Mucosa of rectum (tissue), 2 donors: ENCODE data around the gene TGM2.

ENCODE experiments used
- H3K27ac ChIP-seq, 2 donors: one replicate each; pipeline ENCODE4 v1.7.0; 2013; ENCODE audit warnings: inconsistent platforms in 2 of 2, low read depth in 2 of 2, low read length in 2 of 2
- H3K27me3 ChIP-seq, 2 donors: one replicate each; pipeline ENCODE4 v1.7.0; 2013; ENCODE audit warnings: low read length in 2 of 2; ENCODE audit not compliant: control insufficient read depth in 2 of 2, insufficient read depth in 2 of 2
- H3K36me3 ChIP-seq, 2 donors: one replicate each; pipeline ENCODE4 v1.7.0; 2013; ENCODE audit warnings: low read length in 2 of 2; ENCODE audit not compliant: control insufficient read depth in 2 of 2, insufficient read depth in 2 of 2
- H3K4me1 ChIP-seq, 2 donors: one replicate each; pipeline ENCODE4 v1.7.0; 2013; ENCODE audit warnings: low read length in 2 of 2, mild to moderate bottlenecking in 1 of 2; ENCODE audit not compliant: control insufficient read depth in 2 of 2, insufficient read depth in 2 of 2
- H3K4me3 ChIP-seq, 2 donors: one replicate each; pipeline ENCODE4 v1.7.0; 2013; ENCODE audit warnings: low read length in 2 of 2
- H3K9ac ChIP-seq, 2 donors: one replicate each; pipeline ENCODE4 v1.7.0; 2013; ENCODE audit warnings: low read length in 2 of 2, low read depth in 1 of 2, mild to moderate bottlenecking in 1 of 2
- H3K9me3 ChIP-seq, 2 donors: one replicate each; pipeline ENCODE4 v1.7.0; 2013; ENCODE audit warnings: low read length in 2 of 2; ENCODE audit not compliant: control insufficient read depth in 2 of 2
- donor health status: healthy.
- donor health status: Normal muscosa, but diverticular disease.

Gene TGM2

DNA sequence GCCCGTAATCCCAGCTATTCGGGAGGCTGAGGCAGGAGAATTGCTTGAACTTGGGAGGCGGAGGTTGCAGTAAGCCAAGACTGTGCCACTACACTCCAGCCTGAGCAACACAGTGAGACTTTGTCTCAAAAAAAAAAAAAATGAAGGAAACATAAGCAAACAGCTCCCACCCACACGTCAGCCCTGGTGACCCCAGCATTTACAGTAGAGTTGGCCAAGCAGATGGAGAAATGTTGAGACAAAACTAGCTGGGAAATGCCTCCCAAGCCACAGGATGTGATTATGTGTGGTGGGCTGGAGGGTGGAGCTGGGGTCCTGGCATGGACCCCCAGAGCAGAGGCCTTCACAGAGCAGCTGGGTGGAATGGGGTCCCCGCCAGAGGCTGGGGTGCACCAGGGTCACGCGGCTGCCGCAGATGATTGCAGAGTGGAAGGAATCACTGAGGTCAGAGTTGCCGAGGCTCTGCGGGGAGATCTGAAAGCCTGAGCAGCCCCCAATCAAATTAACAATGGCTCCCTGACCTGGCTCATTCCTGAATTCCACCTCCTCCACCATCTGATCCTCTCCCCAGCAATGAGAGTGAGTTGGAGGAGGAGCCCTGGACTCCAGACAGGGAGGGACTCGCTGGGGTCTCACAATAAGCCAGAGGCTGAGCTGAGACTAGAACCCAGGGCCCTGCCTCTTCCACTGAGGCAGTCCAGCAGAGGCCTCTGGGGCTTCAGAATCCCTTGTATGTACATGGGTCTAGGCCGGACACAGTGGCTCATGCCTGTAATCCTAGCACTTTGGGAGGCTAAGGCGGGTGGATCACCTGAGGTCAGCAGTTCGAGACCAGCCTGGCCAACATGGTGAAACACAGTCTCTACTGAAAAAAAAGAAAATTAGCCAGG is 34.7 kb upstream of the TGM2 start:
- Histone ChIP-seq H3K9me3 (no peaks in the 10 kb centered on the region), H3K27me3 (no peaks in the 10 kb centered on the region), H3K9ac (no peak overlapping the region), H3K27ac (no peak overlapping the region), H3K4me3 (no peak overlapping the region), H3K4me1 (no peaks in the 10 kb centered on the region), H3K36me3 (no peaks in the 10 kb centered on the region)

DNA sequence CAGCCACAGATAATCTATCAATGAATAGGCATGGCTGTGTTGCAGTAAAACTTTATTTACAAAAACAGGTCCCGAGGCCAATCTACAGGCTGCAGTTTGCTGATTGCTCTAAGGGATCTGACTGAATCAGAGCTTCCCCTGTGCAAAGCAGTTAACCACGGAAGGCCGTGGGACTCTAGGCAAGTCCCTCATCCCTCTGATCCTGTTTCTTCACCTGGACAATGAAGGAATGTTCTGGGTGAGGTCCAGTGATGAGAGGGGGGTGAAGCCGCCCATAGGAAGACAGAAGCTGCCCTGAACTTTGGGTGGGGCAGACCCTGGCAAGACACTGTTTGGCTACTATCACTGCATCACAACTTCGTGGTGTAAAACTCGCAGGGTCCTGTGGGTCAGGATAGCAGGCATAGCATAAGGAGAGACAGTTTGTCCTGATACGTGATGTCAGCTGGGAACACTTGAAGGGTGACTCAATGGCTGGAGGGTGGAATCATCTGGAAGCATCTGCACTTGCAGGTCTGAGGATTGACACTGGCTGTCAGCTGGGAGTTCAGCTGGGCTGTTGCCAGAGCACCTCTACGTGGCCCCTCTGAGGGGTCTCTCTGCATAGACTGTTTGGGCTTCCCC is 33.3 kb upstream of the TGM2 start:
- Histone ChIP-seq H3K4me3 (no peak overlapping the region), H3K27me3 (no peaks in the 10 kb centered on the region), H3K36me3 (no peaks in the 10 kb centered on the region), H3K4me1 (no peaks in the 10 kb centered on the region), H3K9ac (no peak overlapping the region), H3K27ac (no peak overlapping the region), H3K9me3 (no peaks in the 10 kb centered on the region)

DNA sequence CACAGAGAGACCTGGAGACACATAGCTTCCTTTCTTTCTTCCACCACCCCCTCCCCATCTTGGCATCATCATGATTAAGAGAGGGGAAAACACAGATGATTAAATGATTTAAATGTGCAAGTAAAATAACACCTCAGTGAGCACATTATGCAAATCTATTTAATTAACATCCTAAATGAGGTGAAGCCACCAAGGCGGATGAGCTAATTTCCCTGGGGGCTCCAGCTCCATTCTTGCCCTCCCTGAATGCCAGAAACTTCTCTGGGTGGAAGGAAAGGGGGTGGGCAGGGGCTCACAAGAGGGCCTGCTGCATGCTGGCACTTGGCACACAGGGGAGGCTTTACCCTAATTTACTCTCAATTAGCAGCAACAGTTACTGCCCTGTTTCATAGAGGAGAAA is 32.5 kb upstream of the TGM2 start:
- H3K4me3 ChIP-seq, result no peak overlapping the region
- H3K27me3 ChIP-seq, result no peaks in the 10 kb centered on the region
- H3K27ac ChIP-seq, result no peak overlapping the region
- no peak overlapping the region for H3K9ac ChIP-seq
- H3K36me3 ChIP-seq, result no peaks in the 10 kb centered on the region
- H3K9me3 ChIP-seq, result no peaks in the 10 kb centered on the region
- no peaks in the 10 kb centered on the region for H3K4me1 ChIP-seq

DNA sequence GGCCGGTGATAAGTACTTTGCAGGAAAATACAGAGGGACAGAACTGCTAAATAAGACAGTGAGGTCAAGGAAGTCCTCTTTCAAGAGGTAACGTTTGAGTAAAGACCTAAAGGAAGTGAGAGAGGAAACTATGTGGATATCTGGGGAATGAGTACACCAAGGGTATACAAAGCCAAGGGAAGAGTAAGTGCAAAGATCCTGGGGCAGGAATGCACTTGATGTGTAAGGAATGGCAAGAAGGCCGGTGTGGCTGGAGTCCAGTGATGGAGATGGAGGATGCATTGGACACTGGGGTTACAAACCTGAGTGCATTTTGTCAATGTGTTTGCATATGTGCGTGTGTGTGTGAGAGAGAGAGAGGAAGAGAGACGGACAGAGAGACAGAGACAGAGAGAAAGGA is 32.1 kb upstream of the TGM2 start:
- Histone ChIP-seq H3K9me3 (no peaks in the 10 kb centered on the region), H3K4me3 (no peak overlapping the region), H3K36me3 (no peaks in the 10 kb centered on the region), H3K9ac (no peak overlapping the region), H3K27me3 (no peaks in the 10 kb centered on the region), H3K27ac (no peak overlapping the region), H3K4me1 (no peaks in the 10 kb centered on the region)

DNA sequence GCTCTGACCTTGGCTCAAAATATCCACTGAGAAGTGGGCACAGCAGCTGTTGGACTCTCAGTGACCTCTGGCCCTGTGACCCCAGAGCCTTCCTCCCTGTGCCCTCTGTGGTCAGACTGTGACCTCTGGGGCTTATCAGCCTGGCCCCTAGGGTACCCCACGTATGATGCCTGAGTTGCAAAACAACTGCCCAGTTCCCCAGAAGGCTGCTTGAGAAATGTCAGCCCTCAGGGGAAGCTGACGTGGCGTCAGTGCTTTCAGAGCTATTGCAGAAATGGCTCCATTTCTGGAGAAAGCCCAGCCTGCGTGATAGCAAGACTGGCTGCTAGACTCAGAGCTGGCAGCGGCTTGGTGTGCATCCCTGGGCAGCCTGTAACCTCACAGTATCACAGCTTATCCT is 31.5 kb upstream of the TGM2 start:
- H3K4me3 ChIP-seq, result no peak overlapping the region
- peak overlapping the region in 1 of 2 donors; percentile 20 for H3K27ac ChIP-seq
- no peaks in the 10 kb centered on the region for H3K27me3 ChIP-seq
- no peaks in the 10 kb centered on the region for H3K4me1 ChIP-seq
- no peaks in the 10 kb centered on the region for H3K9me3 ChIP-seq
- H3K36me3 ChIP-seq, result no peaks in the 10 kb centered on the region
- no peak overlapping the region for H3K9ac ChIP-seq

DNA sequence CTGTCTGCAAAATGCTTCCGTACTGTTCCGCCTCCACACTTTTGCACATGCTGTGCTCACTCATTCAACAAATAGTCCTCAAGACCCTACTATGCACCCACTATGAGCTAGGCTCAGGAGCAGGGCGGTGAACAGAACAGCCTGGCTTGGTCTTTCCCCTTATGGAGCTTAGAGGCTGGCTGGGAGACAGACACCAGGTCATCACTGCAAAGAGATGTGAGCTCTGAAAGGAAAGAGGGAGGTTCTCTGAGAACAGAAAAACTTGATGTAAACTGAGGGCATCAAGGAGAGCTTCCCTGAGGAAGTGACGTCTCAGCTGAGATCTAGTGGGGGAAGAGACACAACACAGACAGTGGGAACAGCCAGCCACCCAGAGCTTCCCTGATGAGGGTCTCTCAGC is 31.0 kb upstream of the TGM2 start:
- Histone ChIP-seq H3K27me3 (no peaks in the 10 kb centered on the region), H3K36me3 (no peaks in the 10 kb centered on the region), H3K27ac (peak overlapping the region in 1 of 2 donors; percentile 20), H3K4me3 (no peak overlapping the region), H3K9me3 (no peaks in the 10 kb centered on the region), H3K4me1 (no peaks in the 10 kb centered on the region), H3K9ac (no peak overlapping the region)

DNA sequence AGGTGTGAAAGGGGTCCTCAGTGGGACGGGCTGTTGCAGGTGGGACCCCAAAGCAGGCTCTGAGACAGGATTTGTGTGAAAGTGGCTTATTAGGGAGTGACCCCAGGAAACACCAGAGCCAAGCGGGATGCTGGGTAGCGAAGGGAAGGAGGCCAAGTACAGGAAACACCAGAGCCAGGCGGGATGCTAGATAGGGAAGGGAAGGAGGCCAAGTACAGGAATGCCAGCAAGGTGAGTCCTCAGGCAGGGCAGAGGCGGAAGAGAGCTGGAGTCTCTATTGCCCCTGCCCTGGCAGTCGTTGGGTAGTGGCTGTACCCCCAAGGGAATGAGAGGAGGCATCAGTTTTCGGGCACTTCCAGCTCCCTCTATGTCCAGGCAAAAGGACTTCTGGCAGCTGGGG is 30.5 kb upstream of the TGM2 start:
- H3K4me1 ChIP-seq, result no peaks in the 10 kb centered on the region
- no peaks in the 10 kb centered on the region for H3K9me3 ChIP-seq
- H3K27me3 ChIP-seq, result no peaks in the 10 kb centered on the region
- no peaks in the 10 kb centered on the region for H3K36me3 ChIP-seq
- H3K27ac ChIP-seq, result no peak overlapping the region
- H3K4me3 ChIP-seq, result no peak overlapping the region
- H3K9ac ChIP-seq, result no peak overlapping the region

DNA sequence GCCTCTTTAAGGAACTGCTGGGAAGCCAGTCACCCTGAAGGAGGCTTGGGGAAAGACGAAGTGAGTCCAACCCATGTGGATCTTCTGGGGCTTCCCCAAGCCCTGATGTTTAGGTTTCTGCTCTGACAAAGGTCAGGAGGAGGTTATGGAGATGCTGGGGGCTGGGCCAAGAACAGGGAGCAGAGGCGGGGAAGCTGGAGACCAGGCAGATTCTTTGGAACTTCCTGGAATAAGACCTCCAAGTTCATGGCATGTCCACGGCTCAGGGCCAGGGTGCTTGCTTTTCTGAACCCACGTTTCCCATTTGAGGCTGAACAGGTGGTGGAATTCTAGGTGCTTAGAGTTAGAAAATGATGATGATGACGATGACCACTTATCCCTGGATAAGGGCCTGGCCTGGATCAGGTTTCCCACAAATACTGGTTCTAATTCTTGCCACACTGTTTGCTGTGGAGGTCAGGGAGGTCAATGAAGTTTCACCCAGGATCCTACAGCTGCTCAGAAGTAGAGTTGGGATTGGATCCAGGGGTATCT is 30.0 kb upstream of the TGM2 start:
- Histone ChIP-seq H3K27ac (no peak overlapping the region), H3K9ac (no peak overlapping the region), H3K27me3 (no peaks in the 10 kb centered on the region), H3K36me3 (no peaks in the 10 kb centered on the region), H3K4me3 (no peak overlapping the region), H3K4me1 (no peaks in the 10 kb centered on the region), H3K9me3 (no peaks in the 10 kb centered on the region)

DNA sequence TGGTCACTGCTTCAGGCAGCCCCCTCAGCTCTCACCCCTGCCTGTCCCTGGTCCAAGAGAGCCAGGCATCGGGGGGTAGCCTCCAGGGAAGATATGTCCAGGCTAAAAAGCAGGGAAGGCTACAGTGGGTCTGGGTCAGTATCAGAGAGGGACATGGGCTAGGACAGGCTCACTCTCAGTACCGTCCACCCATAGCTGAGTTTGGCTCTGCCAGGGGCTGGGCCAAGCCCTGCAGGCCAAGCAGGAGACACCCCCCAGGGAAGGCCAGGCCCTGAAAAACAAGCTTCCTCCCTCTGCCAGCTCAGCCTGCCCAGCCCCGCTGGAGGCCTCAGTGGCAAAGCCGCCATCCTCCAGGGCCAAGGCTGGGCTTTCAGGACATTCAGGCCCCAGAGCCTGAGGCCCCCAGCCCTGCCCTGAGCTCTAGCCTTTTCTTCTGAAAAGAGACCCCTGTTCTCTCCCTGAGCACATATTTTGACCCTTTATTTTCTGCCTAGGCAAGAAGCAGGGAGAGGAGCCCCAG is 28.6 kb upstream of the TGM2 start:
- H3K36me3 ChIP-seq, result no peaks in the 10 kb centered on the region
- no peaks in the 10 kb centered on the region for H3K9me3 ChIP-seq
- no peaks in the 10 kb centered on the region for H3K4me1 ChIP-seq
- H3K4me3 ChIP-seq, result no peak overlapping the region
- H3K27ac ChIP-seq, result no peak overlapping the region
- H3K27me3 ChIP-seq, result no peaks in the 10 kb centered on the region
- H3K9ac ChIP-seq, result no peak overlapping the region

DNA sequence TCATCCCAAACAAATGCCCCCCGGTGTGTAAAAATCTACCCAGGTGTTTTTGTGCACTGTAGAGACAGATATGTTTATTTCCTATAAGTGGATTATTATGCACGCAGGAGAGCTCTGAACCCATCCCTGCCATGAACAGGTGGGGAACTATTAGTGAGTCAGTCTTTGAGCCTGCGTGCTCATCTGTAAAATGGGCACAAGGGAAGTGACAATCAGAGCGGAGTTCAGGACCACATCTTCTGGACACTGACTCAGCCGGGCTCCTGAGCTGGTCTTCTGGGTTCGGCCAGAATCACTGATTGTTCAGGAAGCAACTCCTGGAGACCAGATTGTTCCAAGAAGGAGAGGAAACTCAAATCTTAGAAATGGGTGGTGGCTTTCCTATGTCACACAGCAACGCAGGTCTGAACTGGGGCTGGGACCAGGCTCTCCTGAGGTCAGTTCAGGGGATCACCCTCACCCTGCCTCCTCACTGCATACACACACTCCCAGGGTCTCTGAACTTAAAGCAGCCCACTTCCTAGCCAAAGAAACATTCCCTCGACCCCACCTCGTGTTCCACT is 27.3 kb upstream of the TGM2 start:
- no peaks in the 10 kb centered on the region for H3K9me3 ChIP-seq
- H3K36me3 ChIP-seq, result no peaks in the 10 kb centered on the region
- H3K9ac ChIP-seq, result no peak overlapping the region
- H3K4me3 ChIP-seq, result no peak overlapping the region
- no peaks in the 10 kb centered on the region for H3K27me3 ChIP-seq
- H3K27ac ChIP-seq, result no peak overlapping the region
- no peaks in the 10 kb centered on the region for H3K4me1 ChIP-seq
